Measurements from ENCODE around the gene FMNL3. TPM values are rescaled to one million over a fixed set of nuclear protein-coding genes. Genes with fewer than 3 reads are reported as not detected.

The FMNL3 gene
- total and polyA plus RNA-seq, 2 of the 13 experiments (the other 11 are each of a cell fraction or from before 2014, with no cell fraction given): 0.44 to 1.1 TPM

DNA sequence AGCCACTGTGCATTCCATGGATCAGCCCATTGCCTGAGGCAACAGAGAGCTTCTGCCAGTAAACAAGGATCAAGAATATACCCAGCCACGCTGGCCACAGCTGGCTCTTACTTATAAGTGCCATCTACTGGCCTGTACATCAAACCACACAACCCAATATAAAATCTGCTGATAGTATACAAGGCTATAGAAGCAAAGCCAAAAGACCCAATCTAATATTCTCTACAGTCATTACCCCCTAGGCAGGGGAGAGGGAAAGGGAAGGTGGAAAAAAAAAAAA is 97.4 kb downstream of the FMNL3 start (continued):
- TF ChIP-seq ZNF709 (CRISPR knock-in tag; IDR thresholded peaks at IDR 0.05): no peak
- TF ChIP-seq ZNF549 (CRISPR knock-in tag; IDR thresholded peaks at IDR 0.05): no peak
- TF ChIP-seq SRSF9 (IDR thresholded peaks at IDR 0.05; ENCODE audit: borderline replicate concordance, insufficient read depth, low read depth, low read length, poor library complexity, severe bottlenecking): no peak

DNA sequence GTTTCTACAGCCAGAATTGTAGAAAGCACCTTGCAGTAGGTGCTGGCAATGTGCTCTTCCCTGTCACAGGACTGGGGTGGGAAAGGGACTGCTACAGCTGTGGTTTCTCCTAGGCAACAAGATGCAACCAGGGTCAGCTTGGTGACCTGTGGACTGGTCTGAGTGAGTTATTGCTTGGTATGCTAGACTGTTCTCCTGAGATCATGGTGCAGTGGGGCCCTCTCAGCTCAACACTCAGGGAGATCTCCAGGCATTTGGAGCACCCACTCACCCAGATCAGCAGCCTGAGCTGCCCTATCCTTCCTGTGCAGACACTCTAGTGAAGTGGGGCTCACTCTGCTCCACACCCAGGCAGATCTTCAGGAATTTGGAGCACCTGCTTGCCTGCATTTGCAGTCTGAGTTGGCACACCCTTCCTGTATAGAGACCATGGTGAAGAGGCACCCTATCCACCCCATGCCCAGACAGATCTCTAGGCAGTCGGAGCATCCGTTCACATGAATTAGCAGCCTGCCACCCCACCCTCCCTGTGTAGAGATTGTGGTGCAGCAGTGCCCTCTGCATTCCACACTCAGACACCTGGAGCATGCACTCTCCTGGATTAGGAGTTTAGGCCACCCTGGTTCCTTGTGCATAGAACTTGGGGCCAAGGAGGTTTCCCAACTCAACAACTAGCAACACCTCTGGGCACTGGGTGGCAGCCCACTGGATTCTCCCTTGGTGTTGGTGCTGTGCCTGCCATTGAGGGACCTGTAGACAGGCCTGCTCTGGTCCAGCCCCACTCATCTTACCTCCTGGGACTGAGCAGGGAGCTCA is 97.9 kb downstream of the FMNL3 start:
- Histone ChIP-seq H3K27ac (ENCODE audit: extremely low read length, insufficient read depth, low read length) (no peak overlapping the region), H4K20me1 (ENCODE audit: insufficient read depth, low read length) (no peaks in the 10 kb centered on the region), H3K9me3 (ENCODE audit: low read length) (no peaks in the 10 kb centered on the region), H3K36me3 (replicated peaks in 1 of 2; ENCODE audit: control insufficient read depth in 1 of 2, insufficient read depth in 2 of 2, low read length in 2 of 2) (no peaks in the 10 kb centered on the region), H3K4me3 (replicated peaks in 1 of 3; ENCODE audit: insufficient read depth in 1 of 3, low read depth in 2 of 3, low read length in 3 of 3) (no peak overlapping the region), H2AFZ (ENCODE audit: low read length) (no peak overlapping the region), H3K4me1 (ENCODE audit: insufficient read depth, low read length) (peaks cover 34% of the 10 kb centered on the region), H3K4me2 (ENCODE audit: low read depth, low read length) (no peak overlapping the region; the same call in 1 of the 2 replicates), H3K27me3 (ENCODE audit: control insufficient read depth in 1 of 2, insufficient read depth in 2 of 2, low read length in 2 of 2) (no peaks in the 10 kb centered on the region), H3K9ac (ENCODE audit: insufficient read depth, low read depth, low read length) (no peak overlapping the region), H3K79me2 (ENCODE audit: insufficient read depth, low read length) (no peaks in the 10 kb centered on the region)
- DNase-seq (ENCODE audit: low spot score) (no peak), FAIRE-seq (no peak), ATAC-seq (peak; percentile 68)
- in situ Hi-C loops (cut with HindIII; ENCODE audit: extremely low pct_ligation_motif_present, low pct_unique_long_range_greater_than_20kb): no loop called here
- no peak for TF ChIP-seq ZNF589 (CRISPR knock-in tag; conservative IDR thresholded peaks at IDR 0.05)
- TF ChIP-seq SKI (IDR thresholded peaks at IDR 0.05; ENCODE audit: partially characterized antibody): no peak
- TF ChIP-seq MLLT10 (CRISPR knock-in tag; IDR thresholded peaks at IDR 0.05): no peak
- no peak for TF ChIP-seq TAF15 (IDR thresholded peaks at IDR 0.05; ENCODE audit: low read depth, low read length, poor library complexity, severe bottlenecking)
- ChIA-PET POLR2A (interaction anchor here (0.9 kb wide), 1 partner anchor 22 kb away, joined by 3 read pairs; no protein-coding TSS in a partner anchor), CTCF (ENCODE audit: low intra/inter-chr PET ratio, low total read pairs) (no interaction called here)
- BruUV-seq (replicated peaks): no TSS peak
- WGBS (ENCODE audit: low lambda C conversion rate): 75% methylated on average over 2 of the region's 2 CpGs
- intact Hi-C loops (cut with micrococcal nuclease; ENCODE audit: unreplicated experiment): no loop called here
